ENCODE measurements around the gene GADD45B.
"Not testable (repeated sequence)": the region's sequence is repeated elsewhere in the genome, so short reads cannot be mapped to it uniquely, and the experiment has no call there.

The GADD45B gene

DNA sequence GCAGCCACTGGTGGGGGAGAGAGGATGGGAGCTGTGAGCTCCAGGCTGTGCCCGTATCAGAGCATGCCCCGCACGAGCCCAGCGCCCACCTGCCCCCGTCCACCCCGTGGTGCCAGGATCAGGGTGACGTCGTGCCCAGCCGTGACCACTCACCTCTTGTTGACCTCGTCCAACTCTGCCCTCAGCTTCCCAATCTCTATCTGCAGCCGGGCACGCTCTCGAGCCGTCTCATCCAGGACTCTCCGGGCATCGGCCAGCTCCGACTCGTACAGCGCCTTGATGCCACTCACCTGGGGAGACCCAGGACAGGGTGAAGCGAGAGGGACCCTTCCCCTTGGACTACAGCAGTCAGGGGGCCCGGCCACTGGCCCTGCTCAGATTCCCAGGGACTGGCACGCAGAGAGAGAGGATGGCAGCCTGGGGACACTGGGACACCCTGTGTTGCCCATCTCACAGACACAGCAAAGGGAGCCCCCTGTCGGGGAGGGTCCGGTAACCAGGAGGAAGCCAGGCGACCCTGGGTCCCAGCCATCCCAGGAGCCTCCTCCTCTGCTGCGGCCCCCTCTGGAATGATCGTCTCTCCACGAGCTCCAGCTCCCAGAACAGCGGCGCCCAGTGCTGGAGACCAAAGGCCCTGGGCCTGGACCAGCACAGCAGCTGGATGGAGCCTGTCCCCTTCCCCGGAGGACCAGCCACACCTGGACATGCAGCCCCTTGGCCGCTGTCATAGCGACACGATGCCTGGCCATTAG is 31.5 kb upstream of the GADD45B start:
- no peak for DNase-seq (ENCODE audit: low spot score)

DNA sequence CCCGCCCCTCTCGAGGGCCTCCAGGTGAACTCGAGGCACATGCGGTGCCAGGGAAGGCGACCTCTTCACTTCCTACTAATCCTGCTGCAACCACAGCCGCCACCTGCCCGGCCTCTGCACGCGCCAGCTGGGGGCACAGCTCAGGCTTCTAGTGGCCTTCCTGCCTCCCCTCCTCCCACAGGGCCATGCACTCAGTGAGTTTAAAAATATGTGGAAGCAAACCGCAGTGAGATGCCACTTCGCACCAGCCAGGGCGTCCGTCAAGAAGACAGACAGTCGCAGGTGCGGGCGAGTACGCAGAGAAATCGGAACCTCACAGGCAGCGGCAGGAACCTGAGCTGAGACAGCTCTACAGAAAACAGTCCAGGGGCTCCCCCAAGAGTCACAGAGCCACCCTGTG is 29.5 kb upstream of the GADD45B start:
- DNase-seq (ENCODE audit: low spot score): no peak

- no peak for DNase-seq (ENCODE audit: low spot score)
Observed at GRCh38 chr19:2449019-2449418, 26.9 kb upstream of the GADD45B start.

GRCh38 chr19:2451138-2451537 is 24.8 kb upstream of the GADD45B start:
- no peak for DNase-seq (ENCODE audit: low spot score)

- DNase-seq (ENCODE audit: low spot score): no peak
Observed at GRCh38 chr19:2451741-2452140, 24.2 kb upstream of the GADD45B start.

- no peak for DNase-seq (ENCODE audit: low spot score)
Observed at GRCh38 chr19:2453431-2454025, 22.4 kb upstream of the GADD45B start.

DNA sequence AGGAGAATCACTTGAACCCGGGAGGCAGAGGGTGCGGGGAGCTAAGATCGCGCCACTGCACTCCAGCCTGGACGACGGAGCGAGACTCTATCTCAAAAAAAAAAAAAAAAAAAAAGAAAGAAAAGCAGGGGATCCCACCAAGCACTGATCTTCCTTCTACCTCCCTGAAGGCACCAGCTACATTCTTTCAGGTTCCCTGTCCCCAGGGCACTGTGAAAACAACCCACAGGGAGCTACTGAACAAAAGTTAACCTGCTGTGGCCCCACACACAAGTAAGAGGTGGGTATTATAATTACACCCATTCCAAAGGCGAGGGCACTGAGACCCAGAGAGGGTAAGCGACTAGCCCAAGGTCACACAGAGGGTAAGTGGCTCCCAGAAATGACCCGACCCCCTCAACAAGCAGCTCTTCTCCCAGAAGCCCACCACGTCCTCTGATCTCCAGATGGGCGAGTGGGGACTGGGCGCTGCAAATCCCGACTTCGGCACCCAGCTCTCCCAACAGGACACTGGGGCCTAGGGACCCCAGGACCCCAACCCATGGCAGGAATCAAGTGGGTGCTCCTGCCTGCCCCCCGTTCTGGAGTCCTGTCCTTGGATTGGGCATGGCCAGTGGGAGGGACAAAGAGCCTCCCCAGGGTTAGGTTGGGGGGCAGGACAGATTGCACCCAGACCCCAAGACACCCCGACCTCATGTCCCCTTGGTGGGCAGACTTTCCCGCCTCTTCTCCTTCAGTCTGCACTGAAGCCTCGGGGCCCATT is 21.5 kb upstream of the GADD45B start:
- no peak for DNase-seq (ENCODE audit: low spot score)

DNA sequence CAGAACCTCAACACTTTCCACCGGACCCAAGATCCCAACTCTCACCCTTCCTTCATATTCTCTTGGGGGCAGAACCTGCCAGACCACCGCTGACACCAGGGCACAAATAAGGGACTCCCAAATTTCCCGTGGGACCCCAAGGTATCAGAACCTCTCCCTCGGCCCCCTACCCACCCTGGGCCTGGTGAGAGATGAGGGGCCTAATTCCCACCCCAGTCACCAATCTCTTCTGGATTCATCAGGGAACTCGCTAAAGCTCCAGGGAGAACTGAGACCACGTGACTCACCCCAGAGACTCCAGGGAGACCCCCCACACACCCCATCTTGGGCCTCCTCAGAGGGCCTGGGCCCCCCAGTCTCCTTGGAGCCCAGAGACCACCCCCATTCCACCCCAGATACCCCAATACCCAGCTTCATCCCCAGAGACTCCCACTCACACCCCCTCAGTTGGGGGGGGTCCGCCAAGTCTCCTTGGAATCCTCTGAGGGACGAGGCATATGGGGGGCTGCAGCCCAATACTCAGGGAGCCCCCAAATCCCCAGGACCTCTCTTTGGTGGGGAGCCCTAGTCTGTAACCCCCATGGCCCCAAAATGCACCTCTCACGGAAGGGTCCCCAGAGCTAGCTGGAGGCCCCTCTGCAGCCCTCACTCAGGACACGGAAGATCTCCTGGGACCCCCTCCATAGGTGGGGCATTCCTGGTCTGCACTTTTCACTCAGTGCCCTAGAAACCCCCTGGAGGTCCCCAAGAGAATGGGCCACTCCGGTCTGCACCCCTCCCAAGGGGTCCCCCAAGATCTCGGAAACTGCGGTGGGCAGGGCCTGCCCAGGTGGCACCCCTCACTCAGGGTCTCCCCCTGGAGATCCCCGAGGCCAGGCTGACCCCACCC is 20.7 kb upstream of the GADD45B start:
- no peak for DNase-seq (ENCODE audit: low spot score)

GRCh38 chr19:2455851-2456570 is 19.9 kb upstream of the GADD45B start:
- DNase-seq (ENCODE audit: low spot score): peak; percentile 67

- DNase-seq (ENCODE audit: low spot score): no peak
Observed at GRCh38 chr19:2457394-2458037, 18.4 kb upstream of the GADD45B start.

DNA sequence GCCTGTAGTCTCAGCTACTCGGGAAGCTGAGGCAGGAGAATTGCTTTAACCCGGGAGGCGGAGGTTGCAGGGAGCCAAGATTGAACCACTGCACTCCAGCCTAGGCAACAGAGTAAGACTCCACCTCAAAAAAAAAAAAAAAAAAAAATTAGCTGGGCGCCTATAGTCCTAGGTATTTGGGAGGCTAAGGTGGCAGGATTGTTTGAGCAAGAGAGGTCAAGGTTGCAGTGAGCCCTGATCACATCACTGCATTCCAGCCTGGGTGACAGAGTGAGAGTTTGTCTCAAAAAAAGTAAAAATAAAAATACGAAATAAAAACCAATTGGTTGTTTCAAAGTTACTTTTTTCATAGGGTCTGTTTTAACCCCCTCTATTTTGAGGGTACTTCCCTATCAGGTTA is 17.9 kb upstream of the GADD45B start:
- no peak for DNase-seq (ENCODE audit: low spot score)

DNA sequence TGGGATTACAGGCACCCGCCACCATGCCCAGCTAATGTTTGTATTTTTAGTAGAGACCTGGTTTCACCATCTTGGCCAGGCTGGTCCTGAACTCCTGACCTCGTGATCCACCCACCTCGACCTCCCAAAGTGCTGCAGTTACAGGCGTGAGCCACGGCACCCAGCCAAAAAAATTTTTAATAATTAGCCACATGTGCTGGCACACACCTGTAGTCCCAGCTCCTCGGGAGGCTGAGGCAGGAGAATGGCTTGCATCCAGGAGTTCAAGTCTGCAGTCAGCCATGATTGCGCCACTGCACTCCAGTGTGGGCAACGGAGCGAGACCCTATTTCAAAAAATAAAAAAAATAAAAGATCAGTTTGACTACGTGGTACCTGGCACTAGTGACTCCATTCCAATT is 17.2 kb upstream of the GADD45B start:
- DNase-seq (ENCODE audit: low spot score): not testable (repeated sequence)

- DNase-seq (ENCODE audit: low spot score): no peak
Observed at GRCh38 chr19:2460245-2460644, 15.7 kb upstream of the GADD45B start.

GRCh38 chr19:2461751-2462634 is 13.9 kb upstream of the GADD45B start:
- DNase-seq (ENCODE audit: low spot score): peak; percentile 87

DNA sequence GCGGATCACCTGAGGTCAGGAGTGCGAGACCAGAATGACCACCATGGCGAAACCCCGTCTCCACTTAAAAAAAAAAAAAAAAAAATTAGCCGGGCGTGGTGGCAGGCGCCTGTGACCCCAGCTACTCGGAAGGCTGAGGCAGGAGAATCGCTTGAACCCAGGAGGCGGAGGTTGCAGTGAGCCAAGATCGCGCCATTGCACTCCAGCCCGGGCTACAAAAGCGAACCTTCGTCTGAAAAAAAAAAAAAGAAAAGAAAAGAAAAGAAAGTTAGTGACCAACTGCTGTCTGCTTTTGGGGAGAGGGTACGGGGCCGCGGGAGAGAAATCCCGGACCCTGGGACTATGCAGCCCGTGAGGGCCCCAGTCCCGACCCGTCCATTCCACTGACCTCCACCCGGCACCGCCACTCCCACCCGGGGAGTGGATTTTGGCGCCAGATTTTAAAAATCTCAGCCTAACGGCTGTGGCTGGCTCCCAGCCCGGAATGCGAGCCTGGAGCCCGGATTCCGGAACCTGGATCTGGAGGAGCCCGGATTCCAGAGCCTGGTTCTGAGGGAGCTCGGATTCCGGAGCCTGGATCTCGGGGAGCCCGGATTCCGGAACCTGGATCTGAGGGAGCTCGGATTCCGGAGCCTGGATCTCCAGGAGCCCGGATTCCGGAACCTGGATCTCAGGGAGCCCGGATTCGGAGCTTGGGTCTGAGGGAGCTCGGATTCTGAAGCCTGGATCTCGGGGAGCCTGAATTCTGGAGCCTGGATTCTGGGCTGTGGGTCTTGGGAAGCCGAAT is 13.1 kb upstream of the GADD45B start:
- peak; percentile 92 for DNase-seq (ENCODE audit: low spot score)

- DNase-seq (ENCODE audit: low spot score): not testable (repeated sequence)
Observed at GRCh38 chr19:2463694-2464093, 12.2 kb upstream of the GADD45B start.

- DNase-seq (ENCODE audit: low spot score): no peak
Observed at GRCh38 chr19:2464389-2464788, 11.5 kb upstream of the GADD45B start.

DNA sequence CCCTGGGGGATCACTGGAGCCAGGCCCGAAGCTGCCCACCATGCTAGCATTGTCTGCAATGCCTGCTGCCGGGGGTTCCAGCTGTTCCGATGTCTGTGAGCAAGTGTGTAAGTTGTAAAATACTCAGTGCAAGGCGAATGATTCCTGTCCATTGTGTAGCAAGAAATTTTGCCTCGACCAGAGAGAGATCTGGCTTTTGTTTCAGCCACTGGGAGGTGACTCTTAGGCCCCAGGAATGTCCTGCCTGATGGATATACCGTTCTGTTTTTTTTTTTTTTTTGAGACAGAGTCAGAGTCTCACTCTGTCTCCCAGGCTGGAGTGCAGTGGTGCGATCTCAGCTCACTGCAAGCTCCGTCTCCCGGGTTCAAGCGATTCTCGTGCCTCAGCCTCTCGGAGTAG is 7.3 kb upstream of the GADD45B start:
- no peak for DNase-seq (ENCODE audit: low spot score)

All from AG20443 (cell line).